ENCODE measurements around the gene SMAP1.

The SMAP1 gene

DNA sequence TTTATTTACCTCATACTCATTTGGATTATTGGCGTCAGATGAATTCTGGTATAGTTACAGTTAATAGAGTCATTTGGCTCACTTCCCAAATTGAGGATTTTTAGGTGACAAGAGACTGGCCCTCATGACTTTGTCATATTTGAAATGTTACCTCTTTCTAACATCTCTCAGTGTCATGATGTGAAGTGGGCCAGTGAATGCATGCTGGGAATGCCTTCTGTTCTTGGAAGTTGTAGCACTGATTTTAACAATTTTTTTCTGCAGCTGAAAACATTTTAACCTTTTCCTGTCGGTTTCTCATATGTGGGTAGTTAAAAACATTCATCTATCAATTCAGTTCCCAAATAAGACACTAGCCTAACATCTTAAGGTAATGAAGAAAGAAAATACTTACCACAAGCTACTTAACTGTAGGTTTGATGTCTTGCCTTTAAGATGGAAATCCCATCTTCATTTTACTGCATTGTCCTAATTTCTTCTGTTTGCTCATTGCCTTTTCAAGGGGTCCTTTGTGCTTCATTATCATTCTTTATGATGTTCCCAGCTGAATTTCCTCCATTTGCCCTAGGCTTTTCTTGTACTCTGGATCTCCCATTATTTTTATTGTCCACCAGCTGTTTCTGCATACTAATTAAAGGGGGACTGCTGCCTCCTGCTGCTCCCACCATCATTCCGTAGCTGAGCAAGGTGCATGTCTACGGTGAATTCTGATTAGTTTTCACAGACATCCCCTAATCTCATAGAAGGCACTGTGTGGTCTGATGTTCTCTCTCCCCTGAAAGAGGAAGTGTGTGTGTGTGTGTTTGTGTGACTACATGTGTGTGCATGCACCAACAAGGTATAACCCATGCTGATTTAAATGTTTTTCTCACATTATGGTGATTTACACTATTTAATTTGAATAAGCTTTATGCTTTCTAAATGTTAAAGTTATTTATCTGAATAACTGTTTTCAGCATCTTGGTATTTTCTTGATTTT, 179.7 kb downstream of the SMAP1 start:
- POLR2A ChIA-PET (ENCODE audit: low non-redundant PET) = no interaction called here
- no peak for DNase-seq (ENCODE audit: low spot score)
- CTCF ChIA-PET = interaction anchor here (1.0 kb wide), 1 partner anchor 181 kb away, joined by 3 read pairs; no protein-coding TSS in a partner anchor
- no peak for TF ChIP-seq CTCF (conservative IDR thresholded peaks at IDR 0.05; ENCODE audit: low read depth)
- H3K27ac ChIP-seq = no peak overlapping the region

GRCh38 chr6:70849348-70850069, 181.8 kb downstream of the SMAP1 start:
- POLR2A ChIA-PET (ENCODE audit: low non-redundant PET) = no interaction called here
- DNase-seq (ENCODE audit: low spot score) = no peak
- no peak overlapping the region for H3K27ac ChIP-seq
- CTCF ChIA-PET = no interaction called here
- no peak for TF ChIP-seq CTCF (conservative IDR thresholded peaks at IDR 0.05; ENCODE audit: low read depth)

DNA sequence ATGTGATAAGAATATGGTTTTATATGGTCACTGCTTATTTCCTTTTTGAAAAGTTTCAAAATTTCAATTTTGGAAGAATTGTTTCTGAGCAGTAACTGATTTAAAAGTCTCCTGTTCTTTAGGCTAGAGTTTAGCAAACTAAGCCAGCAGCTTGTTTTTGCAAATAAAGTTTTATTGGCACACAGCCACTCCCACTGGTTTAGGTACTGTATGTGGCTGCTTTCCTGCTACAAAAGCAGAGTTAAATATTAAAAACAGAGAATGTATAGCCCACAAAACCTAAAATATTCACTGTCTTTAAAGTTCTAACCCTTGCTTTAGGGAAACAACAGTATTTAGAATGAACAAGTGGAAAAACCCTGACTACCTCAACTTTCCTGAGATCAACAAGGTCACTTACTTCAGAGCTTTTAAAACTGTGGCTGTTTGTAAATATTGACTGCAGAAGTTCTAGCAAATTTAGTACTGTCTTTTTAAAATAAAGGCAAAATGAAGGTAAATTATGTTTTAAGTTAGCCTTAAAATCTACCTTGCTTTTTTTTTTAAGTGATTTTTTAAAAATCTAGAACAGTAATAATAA, 185.1 kb downstream of the SMAP1 start:
- CTCF ChIA-PET = no interaction called here
- no peak for DNase-seq (ENCODE audit: low spot score)

DNA sequence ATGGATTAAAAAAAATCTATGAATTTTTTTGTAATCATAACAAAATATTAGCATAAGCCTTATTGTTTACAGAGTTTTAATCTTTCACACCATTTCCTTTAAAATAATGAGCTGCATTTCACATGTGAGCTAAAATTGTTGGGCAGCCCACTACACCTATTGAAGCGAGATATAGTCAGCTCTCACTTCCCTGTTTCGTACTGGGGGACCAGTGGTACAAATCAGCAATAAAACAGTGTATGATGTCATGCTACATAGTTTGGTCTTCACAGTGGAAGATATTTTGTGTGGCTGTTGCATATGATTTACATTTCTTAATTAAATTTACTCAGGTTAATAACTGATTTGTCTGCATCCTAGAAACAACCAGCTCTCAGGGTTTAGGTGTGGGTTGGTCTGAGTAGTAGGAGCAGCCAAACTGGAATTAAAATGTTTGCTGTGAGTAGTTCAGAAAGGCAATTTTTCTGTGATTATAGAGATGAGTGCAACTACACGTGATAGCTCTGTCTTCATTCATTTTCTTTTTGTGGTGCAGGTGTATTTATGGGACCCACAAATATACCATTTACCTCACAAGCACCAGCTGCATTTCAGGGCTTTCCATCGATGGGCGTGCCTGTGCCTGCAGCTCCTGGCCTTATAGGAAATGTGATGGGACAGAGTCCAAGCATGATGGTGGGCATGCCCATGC, 189.8 kb downstream of the SMAP1 start:
- ChIA-PET CTCF (interaction anchor here (0.7 kb wide), 1 partner anchor 333 kb away, joined by 3 read pairs; no protein-coding TSS in a partner anchor), POLR2A (ENCODE audit: low non-redundant PET) (interaction anchor here (0.6 kb wide), 1 partner anchor 13 kb away, joined by 18 read pairs; no protein-coding TSS in a partner anchor)
- no peak for DNase-seq (ENCODE audit: low spot score)
- no peak for TF ChIP-seq CTCF (conservative IDR thresholded peaks at IDR 0.05; ENCODE audit: low read depth)
- H3K27ac ChIP-seq = no peak overlapping the region

More for the DNA sequence above, 185.1 kb downstream of the SMAP1 start:
- POLR2A ChIA-PET (ENCODE audit: low non-redundant PET) = no interaction called here
- no peak for TF ChIP-seq CTCF (conservative IDR thresholded peaks at IDR 0.05; ENCODE audit: low read depth)
- H3K27ac ChIP-seq = no peak overlapping the region

DNA sequence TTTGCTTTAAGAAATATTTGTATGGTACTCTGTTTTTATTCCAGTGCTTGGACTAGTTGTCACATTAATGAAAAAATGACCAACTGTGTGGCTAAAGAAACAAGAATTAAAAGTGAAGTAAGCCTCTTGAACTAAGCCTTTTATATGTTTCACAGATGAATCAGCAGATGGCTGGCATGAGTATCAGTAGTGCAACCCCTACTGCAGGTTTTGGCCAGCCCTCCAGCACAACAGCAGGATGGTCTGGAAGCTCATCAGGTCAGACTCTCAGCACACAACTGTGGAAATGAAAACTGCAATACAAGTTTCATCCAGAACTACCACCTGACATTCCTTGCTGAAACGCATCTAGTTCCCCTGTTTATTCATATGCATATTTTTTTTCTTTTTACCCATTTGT, 192.4 kb downstream of the SMAP1 start:
- no peak for DNase-seq (ENCODE audit: low spot score)
- CTCF ChIA-PET = no interaction called here

More for the DNA sequence above, 192.4 kb downstream of the SMAP1 start:
- POLR2A ChIA-PET (ENCODE audit: low non-redundant PET) = no interaction called here
- TF ChIP-seq CTCF (conservative IDR thresholded peaks at IDR 0.05; ENCODE audit: low read depth) = no peak
- no peak overlapping the region for H3K27ac ChIP-seq
